CD4-positive, alpha-beta T cell treated with Interleukin-4 for 1 hour (primary cell): ENCODE measurements around the gene C16orf87.
"Not testable (repeated sequence)": the region's sequence is repeated elsewhere in the genome, so short reads cannot be mapped to it uniquely, and the experiment has no call there.

Experiments used
- DNase-seq, 2 donors: peaks; one replicate each; pipeline ENCODE4 v3.0.0-alpha.2; 2020 to 2022

Gene C16orf87, protein sequence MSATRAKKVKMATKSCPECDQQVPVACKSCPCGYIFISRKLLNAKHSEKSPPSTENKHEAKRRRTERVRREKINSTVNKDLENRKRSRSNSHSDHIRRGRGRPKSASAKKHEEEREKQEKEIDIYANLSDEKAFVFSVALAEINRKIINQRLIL

DNA sequence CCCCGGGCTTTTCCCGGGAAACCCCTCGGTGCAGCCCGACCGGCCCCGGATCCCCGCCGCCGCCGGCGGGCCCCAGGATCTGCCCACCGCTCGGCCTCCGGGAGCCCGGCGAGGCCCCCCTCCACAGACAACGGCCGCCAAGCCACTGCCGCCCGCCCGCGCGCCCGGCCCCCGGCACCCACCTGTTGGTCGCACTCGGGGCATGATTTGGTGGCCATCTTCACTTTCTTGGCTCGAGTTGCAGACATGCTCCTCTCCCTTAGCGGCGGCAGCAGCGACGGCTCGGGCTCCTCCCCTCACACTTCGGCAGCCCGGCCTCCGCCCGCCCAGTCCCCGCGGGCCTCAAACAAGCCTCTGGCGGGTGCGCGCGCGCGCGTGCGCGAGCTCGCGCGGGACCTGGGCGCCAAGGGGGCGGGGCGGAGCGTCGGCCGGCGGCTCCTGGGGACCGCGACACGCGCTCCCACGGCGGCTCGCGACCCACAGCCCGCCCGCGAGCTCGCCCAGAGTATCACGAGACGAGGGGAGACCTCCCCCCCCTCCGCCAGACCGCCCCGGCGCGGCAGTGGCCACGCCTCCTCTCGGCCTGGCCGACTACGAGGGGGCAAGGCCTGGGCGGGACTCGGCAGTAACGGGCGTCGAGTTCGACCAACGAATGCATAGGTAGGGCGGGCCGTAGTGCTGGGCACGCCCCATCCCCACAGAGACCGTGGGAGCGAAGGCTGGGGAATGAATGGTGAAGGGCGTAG, at the start of gene C16orf87:
Gene C16orf87 (minus strand): TSS at position 279 of the 746 bp plus-strand sequence. CDS start 31 bp downstream, at position 248.
- DNase-seq, result peak; percentile 92 to 93

DNA sequence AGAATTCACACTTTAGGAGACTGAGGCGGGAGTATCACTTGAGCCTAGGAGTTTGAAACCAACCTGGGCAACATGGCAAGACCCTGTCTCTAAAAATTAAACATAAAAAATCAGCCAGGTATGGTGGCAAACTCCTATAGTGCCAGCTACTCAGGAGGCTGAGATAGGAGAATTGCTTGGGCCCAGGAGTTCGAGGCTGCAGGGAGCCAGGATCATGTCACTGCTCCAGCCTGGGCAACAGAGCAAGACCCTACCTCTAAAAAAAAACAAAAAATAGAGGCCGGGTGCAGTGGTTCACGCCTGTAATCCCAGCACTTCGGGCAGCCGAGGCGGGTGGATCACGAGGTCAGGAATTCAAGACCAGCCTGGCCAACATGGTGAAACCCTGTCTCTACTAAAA, 44.3 kb upstream of the C16orf87 start:
- DNase-seq, result no peak

DNA sequence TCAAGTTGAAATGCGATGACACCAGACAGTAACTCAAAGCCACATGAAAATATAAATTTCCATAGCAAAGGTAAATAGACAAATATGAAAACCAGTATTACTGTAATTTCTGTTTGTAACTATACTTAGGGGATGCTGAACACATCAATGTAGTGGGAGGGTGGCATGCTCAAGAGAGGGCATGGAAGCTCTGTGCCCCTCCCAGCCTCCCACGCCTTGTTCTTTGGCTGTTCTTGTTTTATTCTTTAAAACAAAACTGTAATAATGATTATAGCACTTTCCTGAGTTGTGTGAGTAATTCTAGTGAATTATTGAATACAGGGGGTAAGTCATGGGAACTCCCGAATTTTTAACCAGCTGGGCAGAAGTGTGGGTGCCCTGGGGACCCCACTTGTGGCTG, 42.2 kb upstream of the C16orf87 start:
- no peak for DNase-seq

DNA sequence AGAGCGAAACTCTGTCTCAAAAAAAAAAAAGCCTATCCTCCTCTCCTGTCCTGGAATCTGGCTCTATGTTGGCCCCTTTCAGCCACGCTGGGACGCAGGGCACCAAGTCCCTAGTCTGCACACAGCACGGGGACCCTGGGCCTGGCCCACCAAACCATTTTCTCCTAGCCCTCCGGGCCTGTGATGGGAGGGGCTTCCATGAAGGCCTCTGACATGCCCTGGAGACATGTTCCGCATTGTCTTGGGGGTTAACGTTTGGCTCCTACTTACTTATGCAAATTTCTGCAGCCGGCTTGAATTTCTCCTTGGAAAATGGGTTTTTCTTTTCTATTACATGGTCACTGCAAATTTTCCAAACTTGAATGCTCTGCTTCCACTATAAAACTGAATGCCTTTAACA, 40.6 kb upstream of the C16orf87 start:
- no peak for DNase-seq

DNA sequence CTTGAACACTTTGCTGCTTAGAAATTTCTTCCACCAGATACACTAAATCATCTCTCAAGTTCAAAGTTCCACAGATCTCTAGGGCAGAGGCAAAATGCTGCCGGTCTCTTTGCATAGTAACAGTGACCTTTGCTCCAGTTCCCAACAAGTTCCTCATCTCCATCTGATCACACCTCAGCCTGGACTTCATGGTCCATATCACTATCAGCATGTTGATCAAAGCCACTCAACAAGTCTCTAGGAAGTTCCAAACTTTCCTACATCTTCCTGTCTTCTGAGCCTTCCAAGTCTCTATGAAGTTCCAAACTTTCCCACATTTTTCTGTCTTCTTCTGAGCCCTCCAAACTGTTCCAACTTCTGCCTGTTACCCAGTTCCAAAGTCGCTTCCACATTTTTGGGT, 37.9 kb upstream of the C16orf87 start:
- DNase-seq, result not testable (repeated sequence)

DNA sequence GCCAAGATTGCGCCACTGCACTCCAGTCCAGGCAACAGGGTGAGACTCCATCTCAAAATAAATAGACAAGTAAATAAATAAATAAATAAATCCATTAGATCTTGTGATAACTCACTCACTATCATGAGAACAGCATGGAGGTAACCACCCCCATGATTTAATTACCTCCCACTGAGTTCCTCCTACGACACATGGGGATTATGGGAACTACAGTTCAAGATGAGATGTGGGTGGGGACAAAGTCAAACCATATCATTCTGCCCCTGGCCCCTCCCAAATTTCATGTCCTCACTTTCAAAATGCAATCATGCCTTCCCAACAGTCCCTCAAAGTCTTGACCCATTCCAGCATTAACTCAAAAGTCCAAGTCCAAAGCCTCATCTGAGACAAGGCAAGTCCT, 36.5 kb upstream of the C16orf87 start:
- DNase-seq, result not testable (repeated sequence)

DNA sequence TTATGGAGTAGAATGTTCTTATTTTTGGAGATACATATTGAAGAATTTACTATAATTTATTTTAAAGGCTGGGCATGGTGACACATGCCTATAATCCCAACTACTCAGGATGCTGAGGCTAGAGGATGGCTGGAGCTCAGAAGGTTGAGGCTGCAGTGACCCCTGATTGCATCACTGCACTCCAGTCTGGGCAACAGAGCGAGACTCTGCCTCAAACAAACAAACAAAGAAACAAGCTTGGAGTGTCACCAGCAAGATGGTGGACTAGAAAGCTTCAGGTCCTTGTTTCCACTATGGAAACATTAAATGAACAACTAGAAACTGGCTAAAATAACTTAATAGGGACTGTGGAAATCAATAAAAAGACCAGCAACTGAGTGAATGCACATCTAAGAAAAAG, 35.3 kb upstream of the C16orf87 start:
- DNase-seq, result no peak

DNA sequence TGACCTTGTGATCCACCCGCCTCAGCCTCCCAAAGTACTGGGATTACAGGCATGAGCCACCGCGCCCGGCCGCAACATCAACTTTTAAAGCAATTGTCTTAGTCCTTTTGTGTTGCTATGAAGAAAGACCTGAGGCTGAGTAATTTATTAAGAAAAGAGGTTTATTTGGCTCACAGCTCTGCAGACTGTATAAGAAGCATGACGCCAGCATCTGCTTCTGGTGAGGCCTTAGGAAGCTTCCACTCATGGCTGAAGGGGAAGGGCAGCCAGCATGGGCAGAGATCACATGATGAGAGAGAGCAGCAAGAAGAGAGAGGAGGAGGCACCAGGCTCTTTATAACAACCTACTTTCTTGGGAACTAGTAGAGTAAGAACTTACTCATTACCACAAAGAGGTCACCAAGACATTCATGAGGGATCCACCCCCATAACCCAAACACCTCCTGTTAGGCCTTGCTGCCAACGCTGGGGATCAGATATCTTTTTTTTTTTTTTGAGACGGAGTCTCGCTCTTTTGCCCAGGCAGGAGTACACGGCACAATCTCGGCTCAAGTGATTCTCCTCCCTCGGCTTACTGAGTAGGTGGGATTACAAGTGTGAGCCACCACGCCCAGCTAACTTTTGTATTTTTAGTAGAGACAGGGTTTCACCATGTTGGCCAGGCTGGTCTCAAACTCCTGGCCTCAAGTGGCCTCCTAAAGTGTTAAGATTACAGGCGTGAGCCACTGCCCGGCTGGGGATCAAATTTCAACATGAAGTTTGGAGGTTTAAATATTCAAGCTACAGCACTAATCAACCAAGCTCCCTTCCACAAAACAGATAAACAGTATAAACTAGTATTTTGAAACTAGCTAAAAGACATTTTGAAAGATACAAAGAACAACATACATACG, 31.8 kb upstream of the C16orf87 start:
- no peak for DNase-seq

DNA sequence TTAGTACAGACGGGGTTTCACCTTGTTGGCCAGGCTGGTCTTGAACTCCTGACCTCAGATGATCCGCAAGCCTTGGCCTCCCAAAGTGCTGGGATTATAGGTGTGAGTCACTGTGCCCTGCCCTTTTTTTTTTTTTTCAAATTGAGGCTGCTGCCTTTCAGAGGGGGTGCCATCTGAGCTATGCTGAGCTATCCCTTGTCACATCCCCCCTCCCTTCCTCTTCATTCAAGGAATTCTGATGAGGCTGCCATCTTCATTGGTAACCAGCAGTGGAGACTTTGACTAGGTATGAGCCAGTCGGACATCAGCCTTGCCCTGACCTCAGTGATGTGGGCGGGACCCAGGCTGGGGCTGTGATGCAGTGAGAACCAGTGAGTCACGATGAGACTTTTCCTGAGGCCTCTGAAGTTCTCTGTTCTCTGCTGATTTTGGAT, 28.8 kb upstream of the C16orf87 start:
- DNase-seq, result peak in 1 of 2 donors; percentile 59

DNA sequence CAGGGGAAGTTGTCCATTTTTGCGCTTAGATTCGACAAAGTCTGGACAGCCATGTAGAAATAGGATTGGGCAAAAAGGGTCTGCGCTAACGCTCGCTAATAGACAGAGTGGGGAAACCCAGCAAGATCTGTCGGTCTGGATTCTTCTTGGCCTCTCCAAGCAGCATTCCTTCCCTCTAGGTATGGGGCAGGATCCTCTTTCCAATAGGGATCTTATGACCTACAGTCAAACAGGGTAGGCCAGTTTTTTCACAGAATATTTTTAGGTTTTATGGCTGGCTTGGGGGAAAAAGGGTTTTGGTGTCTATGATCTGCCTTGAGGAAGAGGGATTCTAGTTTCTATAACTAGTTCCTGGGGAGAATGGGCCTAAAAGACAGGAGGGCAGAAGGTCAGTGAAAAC, 27.2 kb upstream of the C16orf87 start:
- no peak for DNase-seq

DNA sequence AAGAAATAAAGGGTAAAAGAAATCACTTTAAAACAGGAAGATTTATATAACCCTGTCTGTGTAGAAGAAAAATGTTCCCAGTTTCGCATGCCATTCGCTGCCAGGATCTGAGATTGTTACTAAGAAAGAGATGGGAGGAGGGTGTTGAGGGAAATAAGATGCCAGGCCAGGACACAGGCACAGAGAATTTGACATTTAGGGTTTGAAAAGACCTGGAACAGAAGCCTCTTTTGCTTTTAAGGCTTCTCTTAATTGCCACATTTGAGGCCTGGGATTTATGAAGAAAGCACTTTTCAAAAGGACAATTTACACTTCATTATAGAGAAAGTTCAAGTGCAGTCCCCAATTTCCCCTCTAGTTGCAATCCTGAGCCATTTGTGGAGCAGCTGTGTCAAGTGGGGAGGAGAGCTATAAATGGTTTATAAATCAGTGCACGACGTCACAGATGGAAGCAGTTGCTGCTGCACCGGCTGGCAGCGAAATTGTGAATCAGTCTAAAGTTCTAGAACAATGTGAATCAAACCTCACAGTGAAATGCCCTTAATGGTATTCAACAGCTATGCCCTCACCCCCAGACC, 26.5 kb upstream of the C16orf87 start:
- DNase-seq, result no peak

DNA sequence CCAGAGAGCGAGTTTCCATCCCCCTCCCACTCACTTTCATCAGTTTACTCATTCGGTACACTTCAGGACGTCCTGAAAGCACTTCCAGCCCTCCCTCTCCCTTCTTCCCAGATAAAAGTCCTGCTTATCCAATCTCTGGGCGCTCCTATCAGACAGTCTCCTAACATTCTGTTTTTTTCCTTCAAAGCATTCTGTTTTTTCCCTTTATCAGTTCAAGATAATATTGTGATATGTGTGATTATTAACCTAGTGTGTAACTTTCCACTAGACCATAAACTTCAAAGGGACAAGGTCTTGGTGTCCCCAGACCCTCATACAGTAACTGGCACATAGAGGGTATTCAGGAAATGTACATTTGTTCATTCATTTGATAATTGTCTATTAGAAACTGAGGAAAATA, 24.4 kb upstream of the C16orf87 start:
- no peak for DNase-seq

DNA sequence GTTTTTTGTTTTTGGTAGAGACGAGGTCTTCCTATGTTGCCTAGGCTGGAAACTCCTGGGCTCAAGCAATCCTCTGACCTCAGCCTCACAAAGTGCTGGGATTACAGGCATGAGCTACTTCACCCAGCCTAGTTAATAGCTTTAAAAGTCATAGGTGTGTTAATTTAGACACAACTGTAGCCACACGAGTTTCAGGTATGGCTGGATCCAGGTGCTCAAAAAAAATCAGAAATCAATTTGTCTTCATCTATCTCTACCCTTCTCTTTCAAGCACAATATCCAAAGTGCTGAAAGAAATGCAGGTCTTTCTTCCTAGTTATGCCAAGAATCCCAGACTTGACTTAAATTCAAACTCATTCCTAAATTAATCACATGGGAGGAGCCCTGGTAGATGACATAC, 23.9 kb upstream of the C16orf87 start:
- DNase-seq, result no peak

DNA sequence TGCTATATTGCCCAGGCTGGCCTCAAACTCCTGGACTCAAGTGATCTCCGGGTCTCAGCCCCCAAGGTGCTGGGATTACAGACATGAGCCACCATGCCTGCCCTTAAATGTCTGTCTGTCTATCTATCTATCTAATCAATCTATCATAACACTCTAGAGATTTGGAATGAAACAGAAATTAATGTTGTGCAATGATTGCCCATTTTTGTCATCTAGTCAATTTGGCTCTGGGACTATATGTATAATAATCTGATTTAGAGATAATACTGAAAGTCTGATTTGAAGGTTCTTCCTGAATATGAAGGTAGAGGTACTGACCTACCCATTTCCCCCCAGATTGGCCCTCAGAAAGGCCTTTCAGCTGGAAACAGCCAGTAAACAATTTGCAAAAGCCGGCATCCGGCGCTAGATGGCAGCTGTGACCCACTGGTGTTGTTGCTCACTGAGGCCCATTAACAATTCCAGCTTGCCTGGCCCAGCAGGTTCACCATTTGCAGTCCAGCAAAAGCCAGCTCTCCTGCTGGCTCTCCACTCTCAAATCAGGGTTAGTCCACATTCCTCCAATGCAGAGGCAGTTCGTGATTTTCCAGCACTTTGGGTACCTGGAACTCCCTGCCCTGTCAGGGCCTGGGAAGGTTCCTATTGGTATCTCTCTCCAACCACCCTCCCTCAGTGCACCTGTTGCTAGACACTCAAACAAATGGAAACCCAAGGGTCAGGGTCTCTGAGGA, 22.9 kb upstream of the C16orf87 start:
- peak; percentile 58 to 67 for DNase-seq

DNA sequence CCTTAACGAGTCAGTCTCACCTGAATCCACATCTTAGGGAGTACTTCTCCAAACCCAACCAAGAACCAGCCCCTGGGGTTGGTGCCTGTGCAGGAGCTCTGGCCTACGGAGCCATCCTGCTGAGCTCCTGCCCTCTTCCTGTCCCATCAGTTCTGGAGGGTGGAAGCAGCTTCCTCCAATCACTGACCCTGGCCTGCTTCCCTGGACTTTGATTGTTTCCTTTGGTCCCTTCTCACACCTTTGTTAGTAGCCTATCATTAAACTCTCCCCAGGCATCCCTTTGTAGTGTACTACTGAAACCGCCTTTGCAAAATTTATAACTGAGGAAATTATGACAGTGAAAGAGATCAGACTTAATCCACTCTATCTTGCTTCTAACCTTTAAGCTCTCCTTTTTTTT, 21.1 kb upstream of the C16orf87 start:
- DNase-seq, result no peak

DNA sequence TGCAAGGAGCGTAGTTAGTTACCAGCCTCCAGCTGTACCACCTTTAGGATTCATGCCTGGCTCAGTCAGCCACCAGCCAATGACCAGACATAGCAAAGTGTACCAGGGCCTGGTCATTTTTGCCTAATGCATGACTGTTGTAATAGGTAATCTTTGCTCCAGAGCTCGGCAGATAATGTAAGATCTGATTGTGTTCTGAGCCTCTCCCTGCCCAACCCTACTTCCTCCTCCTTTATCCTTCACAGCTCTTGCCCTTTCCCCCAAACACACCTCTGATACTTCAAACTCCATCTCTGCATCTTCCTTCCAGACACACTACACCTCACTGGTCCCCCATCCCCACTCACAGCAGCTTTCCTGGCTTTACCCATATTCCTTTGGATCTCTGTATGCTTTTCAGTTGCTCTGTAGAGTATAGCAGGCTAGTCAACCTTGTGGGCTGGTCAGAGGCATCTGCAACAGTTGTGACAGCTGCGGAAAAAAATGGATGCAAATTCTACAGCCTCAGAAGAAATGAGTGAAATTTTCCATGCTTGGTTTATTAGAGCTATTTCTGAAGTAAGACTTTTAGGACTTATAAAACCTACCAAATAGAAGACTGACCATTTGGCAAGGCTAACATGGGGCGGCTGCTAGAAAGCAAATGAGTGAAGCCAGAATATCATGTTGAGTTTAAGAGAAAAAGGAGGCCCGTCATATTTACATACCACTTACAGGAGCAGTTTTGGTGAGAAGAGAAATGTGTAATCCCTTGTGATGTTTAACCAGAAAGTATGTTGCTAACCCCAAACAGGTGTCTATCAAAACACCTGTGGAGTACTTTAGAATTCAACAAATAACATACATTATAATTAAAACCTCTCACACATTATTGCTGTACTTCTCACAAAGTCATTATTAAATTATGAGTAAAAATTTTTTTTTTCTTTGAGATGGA, 19.9 kb upstream of the C16orf87 start:
- no peak for DNase-seq

DNA sequence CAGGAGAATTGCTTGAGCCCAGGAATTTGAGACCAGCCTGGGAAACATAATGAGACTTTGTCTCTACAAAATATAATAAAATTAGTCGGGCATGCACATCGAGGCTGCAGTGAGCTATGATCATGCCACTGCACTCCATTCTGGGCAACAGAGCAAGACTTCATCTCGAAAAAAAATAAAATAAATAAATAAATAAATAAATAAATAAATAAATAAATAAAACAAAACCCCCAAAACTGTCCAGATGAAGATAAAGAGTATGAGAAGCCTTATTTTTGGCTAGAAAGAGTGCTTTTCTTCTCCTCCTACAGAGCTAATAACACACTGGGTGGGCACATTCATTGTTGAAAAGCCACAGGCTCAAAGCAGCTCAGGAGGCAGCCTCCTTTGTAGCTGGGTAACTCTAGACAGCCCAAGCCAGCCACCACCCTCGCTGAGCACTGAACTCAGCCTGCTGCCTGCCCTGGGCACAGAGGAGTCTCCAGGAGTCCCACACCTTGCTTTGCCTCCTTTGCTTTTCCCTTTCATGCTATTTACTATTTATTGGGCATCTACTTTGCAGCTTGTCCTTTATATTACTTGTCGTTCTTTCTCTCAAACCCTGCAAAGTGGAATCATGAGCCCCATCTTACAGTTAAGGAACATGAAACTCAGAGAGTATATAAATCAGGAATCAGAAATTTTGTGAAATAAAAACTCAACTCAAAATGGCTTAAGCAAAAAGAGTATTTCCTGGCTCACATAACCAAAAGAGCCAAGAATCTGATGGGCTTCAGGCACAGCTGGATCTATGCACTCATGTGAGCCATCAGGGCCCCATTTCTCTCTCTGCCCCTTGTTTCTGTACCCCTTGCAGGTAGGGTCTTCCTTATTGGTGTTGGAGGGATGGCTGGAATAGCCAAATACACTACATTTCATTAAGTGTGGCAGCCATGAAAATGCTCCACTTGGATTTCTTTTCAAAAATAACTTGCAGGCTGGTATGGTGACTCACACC, 18.1 kb upstream of the C16orf87 start:
- no peak for DNase-seq

DNA sequence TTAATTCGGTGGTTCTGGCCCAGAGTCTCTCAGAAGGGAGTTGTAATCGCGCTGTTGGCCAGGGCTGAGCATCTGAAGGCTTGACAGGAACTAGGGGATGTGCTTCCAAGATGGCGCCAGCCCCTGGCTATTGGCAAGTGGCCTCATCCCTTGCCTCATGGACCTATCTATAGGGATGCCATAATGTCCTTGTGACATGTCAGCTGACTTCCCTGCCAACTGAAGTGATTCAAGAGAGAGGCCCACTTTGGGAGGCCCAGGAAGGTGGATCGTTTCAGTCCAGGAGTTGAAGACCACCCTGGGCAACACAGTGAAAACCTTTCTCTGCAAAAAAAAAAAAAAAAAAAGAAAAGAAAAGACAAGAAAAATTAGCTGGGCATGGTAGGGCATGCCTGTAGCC, 15.0 kb upstream of the C16orf87 start:
- DNase-seq, result no peak

DNA sequence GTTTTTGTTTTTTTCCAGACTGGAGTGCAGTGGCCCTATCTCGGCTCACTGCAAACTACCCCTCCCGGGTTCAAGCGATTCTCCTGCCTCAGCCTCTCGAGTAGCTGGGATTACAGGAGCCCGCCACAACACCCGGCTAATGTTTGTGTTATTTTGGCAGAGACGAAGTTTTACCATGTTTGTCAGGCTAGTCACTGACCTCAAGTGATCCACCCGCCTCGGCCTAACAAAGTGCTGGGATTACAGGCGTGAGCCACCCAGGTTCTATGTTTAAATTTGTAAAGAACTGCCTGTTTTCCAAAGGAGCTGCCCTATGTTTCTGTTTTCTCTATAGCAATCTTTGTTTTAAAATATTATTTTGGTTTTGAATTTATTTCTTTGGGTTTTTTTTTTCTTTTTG, 13.8 kb upstream of the C16orf87 start:
- DNase-seq, result no peak
